ENCODE data around the gene SHROOM1. TPM values are rescaled to one million over a fixed set of nuclear protein-coding genes. Genes with fewer than 3 reads are reported as not detected.

The SHROOM1 gene
- total and polyA plus RNA-seq, 9 of the 15 experiments (the other 6 are each of a cell fraction or from before 2014, with no cell fraction given) = 0.44 to 26.5 (median 11.9) TPM

GRCh38 chr5:132865668-132866341 is 35.4 kb upstream of the SHROOM1 start:
- Histone ChIP-seq H3K9me1 (ENCODE audit: control insufficient read depth, insufficient read depth, low read length) (no peaks in the 10 kb centered on the region), H3K27me3 (ENCODE audit: control insufficient read depth in 2 of 2, insufficient read depth in 2 of 2, low read length in 2 of 2) (no peaks in the 10 kb centered on the region), H3K4me1 (replicated peaks in 1 of 2; ENCODE audit: control insufficient read depth in 2 of 2, insufficient read depth in 2 of 2, low read length in 2 of 2) (peaks cover 12 to 17% of the 10 kb centered on the region in 2 experiments), H3K9ac (ENCODE audit: insufficient read depth in 1 of 2, low read depth in 2 of 2, low read length in 2 of 2) (peak overlapping the region; percentile 97 to 100), H3K9me3 (replicated peaks; ENCODE audit: control insufficient read depth, insufficient read depth, low read depth, low read length) (no peaks in the 10 kb centered on the region), H2AFZ (ENCODE audit: low read depth, low read length) (peak overlapping the region; percentile 83), H3K27ac (ENCODE audit: extremely low read depth, low read depth, low read length) (peak overlapping the region; percentile 95), H3K4me3 (peak overlapping the region; percentile 98), H4K20me1 (replicated peaks; ENCODE audit: control insufficient read depth, insufficient read depth, low read length) (no peaks in the 10 kb centered on the region; the same call in 1 of the 2 replicates), H3K36me3 (ENCODE audit: control insufficient read depth, insufficient read depth, low read length) (peaks cover 38% of the 10 kb centered on the region), H3K79me2 (ENCODE audit: control insufficient read depth, insufficient read depth, low read length) (peaks cover 23% of the 10 kb centered on the region), H3K4me2 (ENCODE audit: insufficient read depth, low read length) (peak overlapping the region; percentile 98)
- intact Hi-C loops (cut with micrococcal nuclease) = loop anchor here (1.0 to 2.0 kb wide), 2 partner anchors 36 to 59 kb away; partner anchors contain the start of gene SHROOM1
- in situ Hi-C loops (cut with MboI) = no loop called here
- ChIA-PET CTCF (ENCODE audit: low intra/inter-chr PET ratio) (interaction anchor here (0.8 kb wide), 1 partner anchor 36 kb away, joined by 3 read pairs; the partner anchor contains the start of gene SHROOM1), POLR2A (interaction anchor here (0.6 to 3.9 kb wide), 12 partner anchors 9 to 199 kb away, joined by 3 to 25 read pairs (median 4); partner anchors contain the start of gene SHROOM1)
- BruUV-seq (replicated peaks) = TSS peak; percentile 98
- DNase-seq (ENCODE audit: extremely low read depth in 1 of 4, low spot score in 3 of 4) (no peak), FAIRE-seq (peak; percentile 46), ATAC-seq (no peak)
- 25% methylated on average over 30 of the region's 30 CpGs for WGBS (ENCODE audit: insufficient coverage, low coverage, missing lambda C conversion rate)
- TF ChIP-seq PHF21A (IDR thresholded peaks at IDR 0.05; ENCODE audit: borderline replicate concordance, low read depth) (no peak), FOXA3 (CRISPR knock-in tag; conservative IDR thresholded peaks at IDR 0.05 in 1 of 2, IDR thresholded peaks at IDR 0.05 in 1 of 2) (no peak), ETV1 (tag; conservative IDR thresholded peaks at IDR 0.05; ENCODE audit: low read depth) (peak; percentile 67; the same call in 1 of the 2 replicates), GTF3C2 (IDR thresholded peaks at IDR 0.05; ENCODE audit: borderline replicate concordance, extremely low read depth, insufficient read length) (no peak), ATF4 (CRISPR knock-in tag; IDR thresholded peaks at IDR 0.05) (no peak), ZBTB33 (CRISPR knock-in tag; IDR thresholded peaks at IDR 0.05) (peak; percentile 55; the same call in 1 of the 2 replicates), TFE3 (CRISPR knock-in tag; IDR thresholded peaks at IDR 0.05) (no peak), NCOA4 (IDR thresholded peaks at IDR 0.05; ENCODE audit: partially characterized antibody) (no peak), ZNF311 (CRISPR knock-in tag; IDR thresholded peaks at IDR 0.05) (no peak; the same call in 1 of the 2 replicates), FOXP1 (CRISPR knock-in tag; IDR thresholded peaks at IDR 0.05) (0 out of 2 replicates have a peak, but pooled peaks have one; percentile 59), ZNF12 (CRISPR knock-in tag; IDR thresholded peaks at IDR 0.05) (no peak; the same call in 1 of the 2 replicates), HDAC8 (tag; IDR thresholded peaks at IDR 0.05) (peak; percentile 80; the same call in 1 of the 2 replicates), HLTF (IDR thresholded peaks at IDR 0.05) (no peak)

Data from K562 (cell line).